Epithelial cell of esophagus (primary cell): ENCODE data around the gene FOXO6.

ENCODE experiments used
- DNase-seq: peaks from one replicate; pipeline ENCODE4 v3.0.0; 2010; ENCODE audit warnings: low read depth
- H3K4me3 ChIP-seq: 2 replicates; pipeline ENCODE4 v1.5.1; 2011; ENCODE audit warnings: mild to moderate bottlenecking, low read length, control low read depth
- TF ChIP-seq, protein P1 (sequence below): IDR thresholded peaks from 2 replicates; pipeline ENCODE4 v1.5.1; 2011; ENCODE audit warnings: low read depth, mild to moderate bottlenecking, low read length, control low read depth, inconsistent platforms; ENCODE audit not compliant: insufficient read depth; ENCODE audit errors: missing control alignments

Gene FOXO6

DNA sequence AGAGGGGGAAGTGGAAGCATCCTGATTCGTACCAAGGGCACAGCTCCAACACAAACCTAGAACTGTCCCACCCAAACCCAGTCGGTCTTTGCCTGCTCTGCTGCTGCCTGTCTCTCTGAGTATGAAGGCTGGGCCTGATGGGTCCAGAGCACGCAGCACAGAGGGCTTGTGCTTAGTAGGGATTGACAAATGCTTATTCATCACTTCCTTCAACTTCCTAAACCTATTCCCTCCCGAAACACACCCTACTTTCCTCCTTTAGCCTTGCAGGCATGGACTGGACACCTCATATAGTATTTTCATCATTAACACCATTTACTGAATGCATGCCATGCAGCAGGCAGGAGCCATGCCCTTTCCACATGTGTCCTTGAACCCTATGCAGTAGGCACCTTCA, 31.3 kb downstream of the FOXO6 start:
- H3K4me3 ChIP-seq: no peak overlapping the region
- DNase-seq: peak; percentile 12
- TF ChIP-seq, protein P1, sequence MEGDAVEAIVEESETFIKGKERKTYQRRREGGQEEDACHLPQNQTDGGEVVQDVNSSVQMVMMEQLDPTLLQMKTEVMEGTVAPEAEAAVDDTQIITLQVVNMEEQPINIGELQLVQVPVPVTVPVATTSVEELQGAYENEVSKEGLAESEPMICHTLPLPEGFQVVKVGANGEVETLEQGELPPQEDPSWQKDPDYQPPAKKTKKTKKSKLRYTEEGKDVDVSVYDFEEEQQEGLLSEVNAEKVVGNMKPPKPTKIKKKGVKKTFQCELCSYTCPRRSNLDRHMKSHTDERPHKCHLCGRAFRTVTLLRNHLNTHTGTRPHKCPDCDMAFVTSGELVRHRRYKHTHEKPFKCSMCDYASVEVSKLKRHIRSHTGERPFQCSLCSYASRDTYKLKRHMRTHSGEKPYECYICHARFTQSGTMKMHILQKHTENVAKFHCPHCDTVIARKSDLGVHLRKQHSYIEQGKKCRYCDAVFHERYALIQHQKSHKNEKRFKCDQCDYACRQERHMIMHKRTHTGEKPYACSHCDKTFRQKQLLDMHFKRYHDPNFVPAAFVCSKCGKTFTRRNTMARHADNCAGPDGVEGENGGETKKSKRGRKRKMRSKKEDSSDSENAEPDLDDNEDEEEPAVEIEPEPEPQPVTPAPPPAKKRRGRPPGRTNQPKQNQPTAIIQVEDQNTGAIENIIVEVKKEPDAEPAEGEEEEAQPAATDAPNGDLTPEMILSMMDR: no peak

DNA sequence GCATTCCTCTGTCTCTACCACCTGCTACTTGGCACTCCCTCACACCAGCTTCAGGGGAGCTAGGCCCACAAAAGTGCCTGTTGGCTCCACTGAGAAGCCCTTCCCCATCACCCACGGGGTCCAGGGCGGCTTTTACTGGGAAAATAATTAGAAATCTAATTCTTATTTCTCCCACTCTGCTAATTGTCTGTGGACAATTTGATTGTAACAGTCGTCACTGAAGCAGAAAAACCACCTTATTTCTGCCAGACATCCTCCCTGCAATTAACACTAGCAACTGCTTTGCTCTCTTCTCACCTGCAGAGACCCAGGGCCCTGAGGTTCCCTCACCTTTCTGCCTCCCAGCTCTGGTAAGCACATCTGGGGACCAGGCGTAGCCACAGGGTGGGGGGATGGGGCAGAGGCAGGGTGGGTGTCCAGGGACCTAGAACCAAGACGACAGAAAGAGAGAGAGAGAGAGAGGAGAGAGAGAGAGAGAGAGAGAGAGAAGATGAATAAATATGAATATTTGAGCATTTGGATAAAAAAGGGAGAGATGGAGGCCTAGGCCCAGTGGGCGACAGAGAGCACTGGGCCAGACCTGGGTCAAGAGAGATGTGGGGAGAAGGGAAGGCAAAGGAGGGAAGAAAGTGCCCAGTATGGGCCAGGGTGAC, 32.6 kb downstream of the FOXO6 start:
- DNase-seq: no peak
- no peak overlapping the region for H3K4me3 ChIP-seq
- TF ChIP-seq, protein P1: no peak

DNA sequence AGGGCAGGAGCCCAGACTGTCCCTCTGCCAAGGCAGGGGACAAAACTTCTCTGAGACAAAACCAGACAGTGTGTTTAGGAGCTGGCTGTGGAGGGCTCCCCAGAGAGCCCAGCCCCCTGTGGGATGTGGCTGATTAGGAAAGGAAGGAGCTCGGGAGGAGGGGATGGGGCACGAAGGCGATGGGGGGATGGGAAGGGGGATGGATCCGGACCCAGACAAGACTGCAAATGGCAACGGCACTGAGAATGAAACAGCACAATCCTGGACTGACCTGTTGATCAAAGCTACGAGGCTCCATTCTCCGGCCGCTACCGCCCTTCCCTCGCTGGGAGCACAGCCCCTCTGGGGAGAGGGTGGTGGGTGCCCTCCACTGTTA, 33.1 kb downstream of the FOXO6 start:
- TF ChIP-seq, protein P1: no peak
- H3K4me3 ChIP-seq: no peak overlapping the region
- DNase-seq: no peak

DNA sequence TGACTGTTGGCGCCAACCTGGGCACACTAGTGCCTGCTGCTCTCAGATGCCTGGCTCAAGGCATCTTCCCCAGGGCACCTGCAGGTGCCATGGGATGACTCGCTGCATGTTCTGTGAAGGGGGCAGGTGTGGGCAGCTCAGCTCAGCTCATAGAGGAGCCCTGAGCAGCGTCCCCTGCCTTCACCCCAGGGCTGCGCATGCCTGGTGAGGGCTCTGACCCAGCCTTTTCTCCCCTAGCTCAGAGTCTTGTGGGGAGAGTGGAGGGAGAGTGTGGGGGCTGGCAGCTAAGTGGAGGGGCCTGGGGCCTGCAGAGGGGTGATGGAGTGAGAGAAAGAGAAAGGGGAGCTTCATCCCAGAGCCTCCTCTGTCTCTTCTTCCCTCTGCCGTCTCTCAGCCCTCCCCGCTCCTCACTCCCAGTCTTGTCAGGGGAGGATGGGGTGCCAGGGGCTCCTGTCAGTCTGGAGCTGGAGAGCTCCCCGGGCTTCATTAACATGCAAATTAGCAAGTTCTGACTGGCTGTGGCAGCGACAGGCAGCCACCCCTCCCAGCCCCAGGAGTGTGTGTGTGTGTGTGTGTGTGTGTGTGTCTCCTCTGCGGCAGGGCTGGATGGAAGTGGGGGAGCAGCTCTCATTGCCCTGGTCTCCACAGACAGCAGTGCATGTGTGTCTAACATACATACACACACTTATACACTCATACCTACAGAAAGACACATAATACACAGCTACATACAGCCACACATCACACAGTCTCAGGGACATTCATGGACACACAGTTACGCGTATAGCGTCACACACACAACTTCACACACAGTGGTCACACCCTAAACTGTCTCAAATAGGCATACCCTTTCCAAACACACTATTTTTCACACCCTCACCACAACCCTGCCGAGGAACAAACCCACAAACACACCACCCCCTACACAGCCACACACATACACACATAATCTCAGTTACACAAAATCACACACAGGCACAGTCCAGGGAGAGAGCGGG, 34.0 kb downstream of the FOXO6 start:
- DNase-seq: peak; percentile 46
- TF ChIP-seq, protein P1: peak; percentile 8
- no peak overlapping the region for H3K4me3 ChIP-seq

DNA sequence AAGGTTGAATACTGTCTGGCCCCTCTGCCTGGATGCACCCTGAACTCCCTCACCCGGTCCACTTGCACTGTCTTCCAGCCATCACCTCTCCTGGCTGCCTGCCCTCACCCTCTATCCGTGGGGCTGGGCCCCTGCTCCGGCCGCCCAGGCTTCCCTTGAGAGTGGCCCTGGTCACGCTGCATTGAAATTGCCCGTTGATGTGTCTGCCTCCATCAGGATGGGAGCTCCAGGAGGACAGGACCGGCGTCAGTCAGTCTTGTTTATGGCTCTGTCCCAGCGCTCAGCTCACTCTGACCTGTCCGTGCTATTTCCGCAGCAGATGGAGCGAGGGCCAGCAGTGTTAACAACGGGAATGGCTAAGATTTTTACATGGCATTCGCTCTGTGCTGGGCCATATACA, 34.9 kb downstream of the FOXO6 start:
- no peak overlapping the region for H3K4me3 ChIP-seq
- TF ChIP-seq, protein P1: no peak
- DNase-seq: no peak

DNA sequence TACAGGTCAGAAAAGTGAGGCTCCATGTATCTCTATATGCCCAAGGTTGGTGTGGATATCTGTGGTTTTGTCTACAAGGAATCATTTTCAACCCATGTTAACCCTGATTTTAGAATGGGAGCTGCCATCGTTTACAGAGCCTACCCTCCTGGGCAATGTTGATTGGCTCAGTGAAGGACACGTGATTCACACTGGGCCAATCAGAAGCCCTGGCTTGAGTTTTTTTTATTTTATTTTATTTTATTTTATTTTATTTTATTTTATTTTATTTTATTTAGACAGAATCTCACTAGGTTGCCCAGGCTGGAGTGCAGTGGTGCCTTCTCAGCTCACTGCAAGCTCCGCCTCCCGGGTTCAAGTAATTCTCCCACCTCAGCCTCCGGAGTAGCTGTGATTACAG, 35.8 kb downstream of the FOXO6 start:
- TF ChIP-seq, protein P1: no peak
- no peak for DNase-seq
- no peak overlapping the region for H3K4me3 ChIP-seq
